ENCODE data around the gene FKBP4. TPM values are rescaled to one million over a fixed set of nuclear protein-coding genes. Genes with fewer than 3 reads are reported as not detected.

Gene FKBP4
- total and polyA plus RNA-seq, 4 donors: 18.2 to 50.2 (median 33.4) TPM

DNA sequence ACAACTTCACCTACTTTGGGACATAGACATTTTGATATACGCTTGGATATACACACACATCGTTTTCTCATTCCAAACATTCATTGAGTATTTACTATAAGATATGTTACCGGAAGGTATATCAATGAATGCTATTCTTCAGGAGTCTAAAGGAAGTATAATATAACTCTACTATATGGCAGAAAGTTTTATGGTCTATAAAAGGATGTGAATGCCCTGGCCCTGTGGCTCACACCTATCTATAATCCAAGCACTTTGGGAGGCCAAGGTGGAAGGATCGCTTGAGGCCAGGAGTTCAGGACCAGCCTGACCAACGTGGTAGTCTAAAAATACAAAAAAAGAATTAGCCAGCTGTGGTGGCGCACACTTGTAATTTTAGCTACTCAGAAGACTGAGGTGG, 34.5 kb downstream of the FKBP4 start:
- intact Hi-C loops (cut with DNase I): no loop called here
- peaks cover 4 to 5% of the 10 kb centered on the region in 2 donors for H3K36me3 ChIP-seq (ENCODE audit: control insufficient read depth in 1 of 2, insufficient read depth in 2 of 2, low read length in 1 of 2)
- no peak overlapping the region for H3K27ac ChIP-seq (ENCODE audit: low read depth in 1 of 2, low read length in 2 of 2)
- 91 to 95% methylated on average over 6 of the region's 6 CpGs for WGBS, 2 donors
- H3K4me3 ChIP-seq (ENCODE audit: low read length in 2 of 2): no peak overlapping the region
- ATAC-seq (ENCODE audit: low FRiP score): no peak
- DNase-seq: no peak
- H3K9me3 ChIP-seq (ENCODE audit: control insufficient read depth, low read length): no peaks in the 10 kb centered on the region
- H3K4me1 ChIP-seq (ENCODE audit: control insufficient read depth in 1 of 2, insufficient read depth in 2 of 2, low read length in 2 of 2): no peaks in the 10 kb centered on the region
- no peaks in the 10 kb centered on the region for H3K27me3 ChIP-seq (ENCODE audit: control insufficient read depth in 1 of 2, insufficient read depth in 2 of 2, low read length in 1 of 2)

DNA sequence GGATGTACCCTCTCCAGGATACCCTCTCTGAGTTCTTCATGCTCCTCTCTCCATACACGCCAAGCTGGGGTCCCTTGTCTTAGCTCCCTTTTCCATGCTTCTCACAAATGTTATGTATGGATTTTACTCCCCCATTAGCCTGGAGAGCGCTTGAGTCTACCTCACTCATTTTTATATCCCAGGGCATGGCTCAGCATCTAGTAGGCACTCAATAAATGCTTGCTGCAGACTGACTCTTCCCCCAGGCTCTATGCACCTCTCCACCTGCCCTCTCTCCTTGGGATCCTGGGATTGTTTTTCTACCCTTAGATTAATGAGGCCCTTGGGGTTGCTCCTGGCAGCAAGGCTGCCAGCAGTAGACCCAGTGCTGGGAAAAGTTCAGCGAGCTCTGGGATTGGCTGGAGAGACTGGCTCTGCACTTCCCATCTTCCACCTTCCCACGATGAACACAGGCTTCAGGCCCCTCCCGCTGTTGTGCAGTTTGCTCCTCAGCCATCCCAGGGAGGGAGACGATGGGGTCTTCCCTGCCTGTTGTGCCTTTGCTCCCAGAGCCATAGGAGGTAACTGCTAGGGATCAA, 37.9 kb downstream of the FKBP4 start:
- DNase-seq (no peak), ATAC-seq (ENCODE audit: low FRiP score) (no peak)
- intact Hi-C loops (cut with DNase I): no loop called here
- H3K27ac ChIP-seq (ENCODE audit: low read depth in 1 of 2, low read length in 2 of 2): no peak overlapping the region
- H3K4me1 ChIP-seq (ENCODE audit: control insufficient read depth in 1 of 2, insufficient read depth in 2 of 2, low read length in 2 of 2): no peaks in the 10 kb centered on the region
- 32 to 44% methylated on average over 6 of the region's 6 CpGs for WGBS, 2 donors
- H3K9me3 ChIP-seq (ENCODE audit: control insufficient read depth, low read length): no peaks in the 10 kb centered on the region
- no peaks in the 10 kb centered on the region for H3K27me3 ChIP-seq (ENCODE audit: control insufficient read depth in 1 of 2, insufficient read depth in 2 of 2, low read length in 1 of 2)
- no peaks in the 10 kb centered on the region for H3K36me3 ChIP-seq (ENCODE audit: control insufficient read depth in 1 of 2, insufficient read depth in 2 of 2, low read length in 1 of 2)
- H3K4me3 ChIP-seq (ENCODE audit: low read length in 2 of 2): no peak overlapping the region

DNA sequence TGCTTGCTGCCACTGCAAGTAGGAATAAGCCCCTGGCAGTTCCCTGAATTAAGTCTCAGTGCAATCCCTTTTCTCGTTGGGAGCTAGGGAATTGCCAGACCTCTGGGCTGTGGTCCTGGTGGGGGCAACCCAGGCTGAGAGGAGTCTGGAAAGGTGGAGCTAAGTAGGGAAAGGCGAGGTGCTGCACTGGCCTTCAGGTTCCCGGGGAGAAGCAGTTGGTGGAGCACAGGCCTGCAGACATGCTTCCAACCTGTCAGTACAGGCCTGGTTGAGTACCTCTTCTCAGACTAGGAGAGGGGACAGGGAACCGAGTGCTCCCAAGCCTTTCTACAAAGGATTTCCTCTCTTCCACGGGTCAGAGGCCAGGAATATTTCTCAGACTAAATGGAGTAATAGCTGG, 38.6 kb downstream of the FKBP4 start:
- Histone ChIP-seq H3K4me3 (ENCODE audit: low read length in 2 of 2) (no peak overlapping the region), H3K27ac (ENCODE audit: low read depth in 1 of 2, low read length in 2 of 2) (no peak overlapping the region), H3K9me3 (ENCODE audit: control insufficient read depth, low read length) (no peaks in the 10 kb centered on the region), H3K4me1 (ENCODE audit: control insufficient read depth in 1 of 2, insufficient read depth in 2 of 2, low read length in 2 of 2) (no peaks in the 10 kb centered on the region), H3K27me3 (ENCODE audit: control insufficient read depth in 1 of 2, insufficient read depth in 2 of 2, low read length in 1 of 2) (no peaks in the 10 kb centered on the region), H3K36me3 (ENCODE audit: control insufficient read depth in 1 of 2, insufficient read depth in 2 of 2, low read length in 1 of 2) (no peaks in the 10 kb centered on the region)
- ATAC-seq (ENCODE audit: low FRiP score) (no peak), DNase-seq (no peak)
- 28 to 39% methylated on average over 5 of the region's 5 CpGs for WGBS, 2 donors
- intact Hi-C loops (cut with DNase I): no loop called here

DNA sequence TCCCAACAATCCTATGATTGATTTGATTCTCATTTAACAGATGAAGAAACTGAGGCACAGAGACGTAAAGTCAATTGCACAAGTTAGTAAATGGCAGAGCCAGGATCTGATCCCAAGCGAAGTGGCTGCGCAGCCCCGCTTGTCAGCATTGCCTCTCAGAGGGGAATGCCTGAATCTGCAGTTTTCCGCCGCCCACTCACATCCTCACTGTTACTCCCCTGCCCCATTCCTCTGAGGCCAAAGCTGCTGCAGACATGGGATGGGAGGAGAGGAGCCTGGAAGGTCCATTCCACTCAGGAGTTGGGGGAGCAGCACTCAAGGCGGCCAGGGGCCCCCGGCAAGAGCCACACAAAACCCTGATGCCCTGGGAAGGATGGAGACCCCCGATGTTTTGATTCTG, 39.0 kb downstream of the FKBP4 start:
- Histone ChIP-seq H3K36me3 (ENCODE audit: control insufficient read depth in 1 of 2, insufficient read depth in 2 of 2, low read length in 1 of 2) (no peaks in the 10 kb centered on the region), H3K4me1 (ENCODE audit: control insufficient read depth in 1 of 2, insufficient read depth in 2 of 2, low read length in 2 of 2) (no peaks in the 10 kb centered on the region), H3K27ac (ENCODE audit: low read depth in 1 of 2, low read length in 2 of 2) (no peak overlapping the region), H3K27me3 (ENCODE audit: control insufficient read depth in 1 of 2, insufficient read depth in 2 of 2, low read length in 1 of 2) (no peaks in the 10 kb centered on the region), H3K4me3 (ENCODE audit: low read length in 2 of 2) (no peak overlapping the region), H3K9me3 (ENCODE audit: control insufficient read depth, low read length) (no peaks in the 10 kb centered on the region)
- ATAC-seq (ENCODE audit: low FRiP score) (peak; percentile 33), DNase-seq (no peak)
- WGBS, 2 donors: 30 to 53% methylated on average over 9 of the region's 9 CpGs
- intact Hi-C loops (cut with DNase I): no loop called here

DNA sequence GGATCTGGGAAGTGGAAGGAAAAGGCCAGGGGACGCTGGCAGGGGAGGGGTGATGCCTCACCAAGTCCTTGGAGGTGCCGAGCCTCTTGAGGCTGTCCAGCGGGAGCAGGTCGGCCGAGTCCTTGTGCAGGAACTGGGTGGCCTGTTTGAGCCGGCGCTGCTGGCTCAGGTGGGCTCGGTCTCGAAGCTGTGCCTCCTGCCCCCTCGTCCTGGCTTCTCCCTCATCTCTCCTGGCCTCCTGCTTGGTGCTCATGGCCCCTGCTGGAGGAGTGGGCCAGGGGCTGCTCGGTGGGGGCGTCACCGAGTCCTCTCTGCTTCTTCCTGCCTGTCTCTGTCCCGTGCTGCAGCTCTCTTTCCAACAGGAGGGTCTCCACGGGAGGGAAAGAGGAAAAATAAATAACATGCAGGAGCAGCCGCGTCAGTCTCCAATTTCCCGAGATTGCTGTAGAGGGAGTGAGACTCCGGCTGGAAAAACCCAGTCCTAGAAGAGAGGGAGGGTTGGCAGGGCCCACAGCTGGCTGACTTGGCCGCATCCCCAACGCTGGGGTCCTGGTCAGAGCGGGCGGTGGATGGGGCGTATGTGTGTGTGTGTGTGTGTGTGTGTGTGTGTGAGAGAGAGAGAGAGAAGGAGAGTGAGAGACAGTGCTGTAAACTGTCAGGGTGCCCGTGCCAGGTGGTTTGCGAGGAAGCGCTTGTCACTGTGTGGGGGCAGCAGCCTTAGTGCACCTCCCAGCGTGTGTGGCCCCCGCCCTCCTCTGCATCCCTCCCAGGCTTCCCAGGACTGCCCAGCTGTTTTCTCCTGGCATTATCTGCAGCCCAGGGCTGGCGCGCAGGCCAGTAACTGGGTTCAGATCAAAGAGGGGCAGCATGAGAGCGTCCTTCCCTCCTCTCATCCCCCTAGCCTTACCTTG, 40.1 kb downstream of the FKBP4 start, which contains the start of gene NRIP2:
Gene NRIP2 (minus strand): TSS at position 455 of the 911 bp plus-strand sequence. CDS start 52 bp downstream, at position 403.
- intact Hi-C loops (cut with DNase I): no loop called here
- Histone ChIP-seq H3K4me3 (ENCODE audit: low read length in 2 of 2) (no peak within 1 kb of the TSS), H3K27me3 (ENCODE audit: control insufficient read depth in 1 of 2, insufficient read depth in 2 of 2, low read length in 1 of 2) (no peaks in the 10 kb centered on the region), H3K27ac (ENCODE audit: low read depth in 1 of 2, low read length in 2 of 2) (no peak within 1 kb of the TSS), H3K9me3 (ENCODE audit: control insufficient read depth, low read length) (no peaks in the 10 kb centered on the region), H3K4me1 (ENCODE audit: control insufficient read depth in 1 of 2, insufficient read depth in 2 of 2, low read length in 2 of 2) (no peaks in the 10 kb centered on the region), H3K36me3 (ENCODE audit: control insufficient read depth in 1 of 2, insufficient read depth in 2 of 2, low read length in 1 of 2) (no peaks in the 10 kb centered on the region)
- ATAC-seq (ENCODE audit: low FRiP score) (peak; percentile 73), DNase-seq (peak in 1 of 2 donors; percentile 72)
- WGBS, 2 donors: 5% methylated on average over 31 to 32 of the region's 32 CpGs

DNA sequence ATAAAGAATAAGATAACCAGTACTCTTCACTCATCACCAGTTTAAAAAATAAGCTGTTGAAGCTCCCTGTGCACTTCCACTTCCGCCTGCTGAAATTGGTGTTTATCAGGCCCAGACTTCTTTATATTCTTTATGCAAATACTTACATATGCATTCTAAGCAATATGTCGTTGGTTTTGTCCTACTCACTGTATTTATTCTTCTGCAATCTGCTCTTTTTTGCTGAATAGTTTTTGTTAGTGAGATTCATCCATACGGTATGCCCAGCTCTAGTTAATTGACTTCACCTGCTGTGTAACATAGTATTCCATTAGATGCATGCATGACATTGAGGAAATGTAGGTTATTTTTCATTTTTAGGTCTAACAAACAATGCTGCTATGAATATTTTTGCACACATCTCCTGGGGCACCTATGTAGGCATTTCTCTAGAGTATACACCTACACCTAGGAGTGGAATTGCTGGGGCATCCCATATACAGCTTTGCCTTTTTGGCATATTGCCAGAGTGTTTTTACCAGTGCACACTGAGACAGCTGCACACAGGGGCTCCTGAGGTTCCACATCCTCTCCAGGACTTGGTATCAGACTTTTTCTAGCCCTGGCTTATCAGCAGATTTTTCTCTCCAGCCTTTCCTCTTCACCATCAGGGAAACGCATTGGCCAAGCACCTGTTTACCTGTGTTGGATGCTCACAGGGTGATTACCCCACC, 41.1 kb downstream of the FKBP4 start:
- no peaks in the 10 kb centered on the region for H3K4me1 ChIP-seq (ENCODE audit: control insufficient read depth in 1 of 2, insufficient read depth in 2 of 2, low read length in 2 of 2)
- no peaks in the 10 kb centered on the region for H3K27me3 ChIP-seq (ENCODE audit: control insufficient read depth in 1 of 2, insufficient read depth in 2 of 2, low read length in 1 of 2)
- no peaks in the 10 kb centered on the region for H3K9me3 ChIP-seq (ENCODE audit: control insufficient read depth, low read length)
- WGBS, 2 donors: 77 to 88% methylated on average over 4 of the region's 4 CpGs
- H3K36me3 ChIP-seq (ENCODE audit: control insufficient read depth in 1 of 2, insufficient read depth in 2 of 2, low read length in 1 of 2): no peaks in the 10 kb centered on the region
- H3K27ac ChIP-seq (ENCODE audit: low read depth in 1 of 2, low read length in 2 of 2): no peak overlapping the region
- intact Hi-C loops (cut with DNase I): no loop called here
- DNase-seq: no peak
- ATAC-seq (ENCODE audit: low FRiP score): no peak
- H3K4me3 ChIP-seq (ENCODE audit: low read length in 2 of 2): no peak overlapping the region

DNA sequence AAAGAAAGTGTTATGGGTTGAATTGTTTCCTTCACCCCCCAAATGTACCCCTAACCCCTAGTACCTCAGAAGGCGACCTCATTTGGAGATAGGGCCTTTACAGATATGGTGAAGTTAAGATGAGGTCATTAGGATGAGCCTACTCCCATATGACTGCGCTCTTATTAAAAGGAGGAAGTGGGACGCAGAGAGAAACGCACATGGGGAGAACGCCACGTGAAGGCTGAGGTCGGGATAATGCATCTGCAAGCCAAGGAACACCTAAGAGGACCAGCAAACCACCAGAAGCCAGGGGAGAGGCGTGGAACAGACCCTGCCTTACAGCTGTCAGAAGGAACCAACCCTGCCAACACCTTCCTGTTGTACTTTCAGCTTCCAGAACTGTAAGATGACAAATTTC, 41.8 kb downstream of the FKBP4 start:
- H3K4me1 ChIP-seq (ENCODE audit: control insufficient read depth in 1 of 2, insufficient read depth in 2 of 2, low read length in 2 of 2): no peaks in the 10 kb centered on the region
- intact Hi-C loops (cut with DNase I): no loop called here
- ATAC-seq (ENCODE audit: low FRiP score) (no peak), DNase-seq (no peak)
- no peak overlapping the region for H3K27ac ChIP-seq (ENCODE audit: low read depth in 1 of 2, low read length in 2 of 2)
- H3K9me3 ChIP-seq (ENCODE audit: control insufficient read depth, low read length): no peaks in the 10 kb centered on the region
- WGBS, 2 donors: 88 to 89% methylated on average over 8 of the region's 8 CpGs
- no peaks in the 10 kb centered on the region for H3K27me3 ChIP-seq (ENCODE audit: control insufficient read depth in 1 of 2, insufficient read depth in 2 of 2, low read length in 1 of 2)
- no peak overlapping the region for H3K4me3 ChIP-seq (ENCODE audit: low read length in 2 of 2)
- no peaks in the 10 kb centered on the region for H3K36me3 ChIP-seq (ENCODE audit: control insufficient read depth in 1 of 2, insufficient read depth in 2 of 2, low read length in 1 of 2)

DNA sequence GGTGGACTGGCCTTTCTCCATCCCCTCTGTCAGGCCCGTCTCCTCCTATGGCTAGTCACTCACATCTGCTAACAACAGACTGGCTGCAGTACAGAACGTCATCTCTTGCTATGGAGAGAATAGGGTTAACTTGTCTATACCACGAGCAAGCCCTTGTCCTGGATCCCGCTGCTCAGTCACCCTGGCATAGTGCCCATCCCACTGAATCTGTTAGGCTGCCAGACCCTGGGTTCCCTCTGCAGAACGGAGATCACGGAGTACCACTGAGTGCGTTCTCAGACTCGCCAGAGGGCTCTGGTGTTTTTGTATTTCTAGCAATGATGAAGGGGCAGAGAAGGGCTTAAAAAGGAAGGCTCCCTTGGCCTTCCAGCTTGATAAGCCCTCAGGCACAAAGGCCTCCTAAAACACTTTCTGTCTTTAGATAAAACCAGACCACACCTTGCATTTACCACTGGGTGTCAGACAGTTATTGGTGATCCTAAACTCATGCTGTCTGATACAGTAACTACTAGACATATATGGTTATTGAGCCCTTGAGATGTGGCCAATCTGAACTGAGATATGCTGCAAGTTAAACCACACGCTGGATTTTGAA, 46.4 kb downstream of the FKBP4 start:
- Histone ChIP-seq H3K4me3 (ENCODE audit: low read length in 2 of 2) (no peak overlapping the region), H3K27ac (ENCODE audit: low read depth in 1 of 2, low read length in 2 of 2) (no peak overlapping the region), H3K36me3 (ENCODE audit: control insufficient read depth in 1 of 2, insufficient read depth in 2 of 2, low read length in 1 of 2) (no peaks in the 10 kb centered on the region), H3K9me3 (ENCODE audit: control insufficient read depth, low read length) (no peaks in the 10 kb centered on the region), H3K4me1 (ENCODE audit: control insufficient read depth in 1 of 2, insufficient read depth in 2 of 2, low read length in 2 of 2) (no peaks in the 10 kb centered on the region), H3K27me3 (ENCODE audit: control insufficient read depth in 1 of 2, insufficient read depth in 2 of 2, low read length in 1 of 2) (no peaks in the 10 kb centered on the region)
- DNase-seq (no peak), ATAC-seq (ENCODE audit: low FRiP score) (no peak)
- WGBS, 2 donors: 29 to 33% methylated on average over 9 of the region's 9 CpGs
- intact Hi-C loops (cut with DNase I): no loop called here
